Measurements from ENCODE around the gene PLCB1.

The PLCB1 gene

DNA sequence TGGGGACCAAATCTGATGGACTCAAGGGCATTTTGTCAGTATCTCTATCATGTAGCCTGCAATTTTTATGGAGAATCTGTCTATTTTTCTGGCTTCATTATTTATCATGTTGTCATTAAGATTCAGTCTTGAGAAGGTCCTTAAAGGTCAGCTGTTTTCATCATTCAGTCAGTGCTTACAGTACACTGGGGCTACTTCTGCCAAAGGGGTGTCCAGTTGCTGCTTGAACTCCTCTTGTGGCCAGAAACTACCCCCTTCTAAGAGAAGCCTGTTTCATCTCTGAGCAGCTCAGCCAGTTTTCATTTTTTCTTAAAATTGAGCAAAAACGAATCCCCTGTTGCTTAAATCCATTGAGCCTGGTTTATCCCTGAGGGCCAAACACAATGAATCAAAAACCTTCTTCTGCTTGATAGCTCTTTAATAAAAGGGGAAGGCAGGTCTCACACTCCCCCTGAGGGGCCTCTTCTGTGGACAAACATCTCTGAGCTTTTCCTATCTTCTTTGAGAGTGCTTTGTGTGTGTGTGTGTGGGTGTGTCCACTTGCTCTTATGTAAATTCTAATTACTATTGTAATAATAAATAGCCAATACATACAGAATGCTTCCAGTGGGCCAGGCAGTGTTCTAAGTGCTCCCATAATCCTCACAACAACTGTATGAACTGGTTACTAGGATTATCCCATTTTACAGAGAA is 172.2 kb downstream of the PLCB1 start:
- no peak for DNase-seq

DNA sequence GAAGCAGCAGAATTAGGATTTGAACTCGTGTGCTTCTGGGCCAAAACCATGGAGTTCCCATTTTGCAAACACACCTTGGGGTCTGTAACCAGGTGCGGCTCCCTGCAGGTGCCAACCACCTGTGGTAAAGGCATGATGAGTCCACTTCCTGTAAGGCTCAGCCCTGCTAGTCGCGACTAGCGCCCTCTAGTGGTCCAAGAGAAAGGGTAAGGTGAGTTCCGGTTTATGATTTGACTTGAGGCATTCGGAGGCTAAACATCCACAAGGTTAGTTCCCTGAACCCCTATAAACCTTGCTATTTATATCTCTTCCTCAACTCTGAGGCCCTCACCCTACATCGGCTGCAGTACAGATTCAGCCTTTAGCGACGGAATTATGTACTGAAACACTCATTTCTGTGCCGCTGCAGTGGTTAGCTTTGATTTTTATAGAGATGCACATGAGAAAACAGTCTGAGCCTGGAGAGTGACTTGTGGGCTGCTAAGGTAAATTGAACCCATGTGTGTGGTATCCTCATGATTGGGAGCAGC is 173.4 kb downstream of the PLCB1 start:
- no peak for DNase-seq

DNA sequence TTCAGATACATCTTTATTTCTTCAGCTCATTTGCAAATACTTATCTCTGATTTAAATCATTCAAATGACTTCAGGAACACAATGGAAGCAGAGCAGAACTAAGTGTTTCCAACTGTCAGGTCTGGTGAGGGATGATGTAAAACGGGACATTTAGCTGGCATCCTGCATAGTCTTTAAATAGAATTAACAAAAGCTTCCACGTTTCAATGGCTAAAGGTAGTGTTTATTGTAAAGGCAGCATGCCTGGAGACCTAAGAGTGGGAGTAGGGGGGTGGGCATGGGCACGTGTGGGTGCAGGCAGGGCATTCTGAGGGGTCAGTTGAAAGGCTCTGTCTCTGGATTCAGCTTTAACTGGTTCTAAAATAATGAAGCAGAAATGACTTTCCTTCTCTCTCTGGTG is 174.9 kb downstream of the PLCB1 start:
- no peak for DNase-seq

DNA sequence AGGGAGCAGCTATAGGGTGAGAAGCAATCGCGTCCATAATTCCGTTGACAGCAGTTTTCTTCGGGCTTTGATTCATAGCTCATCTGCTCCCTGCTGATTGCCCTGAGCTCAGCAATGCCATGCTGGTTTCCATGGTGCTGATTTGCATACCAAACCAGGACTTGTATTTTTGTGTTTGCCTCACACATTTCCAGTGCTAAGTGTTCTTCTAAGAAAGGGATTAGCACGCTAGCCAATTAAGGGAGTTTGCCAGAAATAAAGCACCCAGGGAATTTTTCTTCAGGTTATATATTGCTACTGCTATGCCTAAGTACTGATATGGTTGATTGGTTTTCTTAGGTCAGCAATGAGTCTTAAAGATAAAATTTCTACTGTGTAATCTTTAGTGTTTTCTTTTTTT is 177.6 kb downstream of the PLCB1 start:
- no peak for DNase-seq

DNA sequence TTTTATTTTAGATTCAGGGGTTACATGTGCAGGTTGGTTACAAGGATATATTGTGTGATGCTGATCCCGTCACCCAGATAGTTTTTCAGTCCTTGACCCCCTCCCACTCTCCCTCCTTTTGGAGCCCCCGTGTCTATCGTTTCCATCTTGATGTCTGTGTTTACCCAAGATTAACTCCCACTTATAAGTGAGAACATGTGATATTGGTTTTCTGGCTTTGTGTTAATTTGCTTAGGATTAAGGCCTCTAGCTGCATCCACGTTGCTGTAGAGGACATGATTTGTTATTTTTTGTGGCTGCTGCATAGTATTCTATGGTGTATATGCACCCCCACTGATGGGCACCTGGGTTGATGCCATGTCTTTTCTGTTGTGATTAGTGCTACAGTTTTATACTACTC is 178.6 kb downstream of the PLCB1 start:
- DNase-seq = no peak

DNA sequence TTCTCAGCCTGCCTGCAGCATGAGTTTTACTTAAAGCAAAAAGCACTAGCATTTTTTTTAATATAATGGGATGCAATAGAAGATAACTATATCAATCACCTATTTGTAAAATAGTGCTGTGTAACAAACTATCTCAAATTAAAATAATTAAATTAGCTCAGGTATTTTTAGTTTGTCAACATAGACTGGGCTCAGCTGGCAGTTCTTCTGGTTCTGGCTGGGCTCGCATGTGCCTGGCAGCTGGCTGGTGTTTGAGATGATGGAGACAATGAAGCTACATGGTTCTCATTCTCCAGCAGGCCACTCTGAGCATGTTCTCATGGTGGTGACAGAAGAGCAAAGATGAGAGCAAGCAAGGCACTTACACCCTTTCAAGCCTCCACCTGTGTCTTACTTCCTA is 181.0 kb downstream of the PLCB1 start:
- no peak for DNase-seq

DNA sequence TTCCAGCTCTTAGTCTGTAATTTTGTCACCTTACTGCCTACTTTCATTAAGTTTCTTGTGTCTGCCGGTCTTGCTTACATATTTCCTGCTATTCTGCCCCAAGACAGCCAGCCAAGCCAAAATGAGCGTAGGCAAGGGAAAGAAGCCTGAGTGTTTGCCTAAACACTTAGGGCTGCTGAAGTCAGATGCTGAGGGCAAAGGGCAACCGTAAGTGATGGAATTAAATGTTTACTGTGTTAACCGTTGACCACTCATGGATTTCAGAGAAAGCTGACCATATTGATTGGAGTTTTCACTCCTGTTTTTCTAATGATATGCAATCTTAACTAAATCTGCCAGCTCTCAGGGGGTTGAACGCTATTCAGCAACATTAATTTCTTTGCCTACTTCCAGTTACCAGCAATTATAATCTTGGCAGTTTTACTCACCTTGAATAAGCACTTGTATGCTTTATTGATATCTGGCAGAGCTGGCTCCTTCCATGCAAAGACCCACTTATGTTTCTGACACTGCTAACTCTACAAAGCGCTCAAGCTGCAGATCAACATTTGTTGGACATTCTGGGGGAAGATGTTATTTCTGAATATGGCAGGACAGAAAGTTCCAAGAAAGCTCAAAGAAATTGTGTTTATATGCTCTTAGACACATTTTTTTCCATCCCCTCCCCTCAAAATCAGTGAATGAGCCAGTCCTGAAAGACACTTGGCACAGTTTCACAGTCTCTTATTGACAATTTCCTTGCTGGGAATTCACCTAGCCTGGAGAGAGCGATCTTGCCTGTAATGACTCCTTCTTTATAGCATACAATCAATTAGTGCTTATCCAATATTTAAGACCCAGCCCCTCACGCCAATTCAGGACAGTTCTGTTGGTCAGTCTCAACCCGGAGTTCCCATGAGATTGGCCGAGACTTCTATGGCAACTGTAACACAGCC is 183.8 kb downstream of the PLCB1 start:
- no peak for DNase-seq

DNA sequence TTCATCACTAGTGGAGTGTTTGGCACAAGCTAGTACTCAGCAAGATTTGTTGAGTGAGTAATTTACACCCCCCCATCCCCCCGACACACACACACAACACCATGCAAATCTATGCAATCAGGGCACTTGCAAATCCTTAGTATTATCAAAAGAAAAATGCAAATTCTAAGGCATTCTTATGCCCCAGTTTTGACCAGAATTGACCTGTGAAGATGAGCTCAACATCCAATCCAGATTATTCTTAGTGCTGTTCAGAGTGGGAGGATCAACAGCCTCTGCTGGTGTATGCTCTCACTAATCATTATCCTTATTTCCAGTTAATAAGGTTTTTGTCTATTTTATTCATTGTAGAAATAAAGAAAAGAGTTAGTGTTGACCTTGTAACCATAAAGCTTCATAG is 185.4 kb downstream of the PLCB1 start:
- DNase-seq = no peak

DNA sequence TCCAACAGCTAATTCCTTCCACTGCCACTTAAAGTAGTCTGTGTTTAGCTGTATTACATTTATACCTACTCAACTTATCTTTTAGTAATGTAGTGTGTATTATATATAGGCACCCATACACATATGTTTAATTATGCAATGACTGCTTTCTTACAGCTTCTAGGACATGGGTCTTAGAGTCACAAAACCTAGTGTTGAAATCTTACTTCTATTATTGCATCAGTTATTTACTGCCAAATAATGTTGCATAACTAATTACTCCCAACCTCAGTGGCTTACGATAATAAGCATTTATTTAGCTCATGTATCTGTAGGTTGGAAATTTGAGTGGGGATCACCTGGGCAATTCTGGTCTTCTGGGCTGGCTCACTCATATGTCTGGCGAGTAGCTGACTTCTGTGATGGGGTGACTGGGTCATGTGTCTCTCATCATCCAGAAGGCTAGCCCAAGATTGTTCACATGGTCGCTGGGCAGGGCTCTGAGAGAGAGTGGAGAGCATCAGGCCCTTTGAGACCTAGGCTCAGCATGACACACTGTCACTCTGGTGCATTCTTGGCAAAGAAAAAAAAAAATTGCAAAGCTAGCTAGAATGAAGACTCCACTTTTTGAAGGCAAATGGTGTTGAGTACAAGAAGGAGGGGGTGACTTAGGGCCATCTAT is 187.0 kb downstream of the PLCB1 start:
- no peak for DNase-seq

DNA sequence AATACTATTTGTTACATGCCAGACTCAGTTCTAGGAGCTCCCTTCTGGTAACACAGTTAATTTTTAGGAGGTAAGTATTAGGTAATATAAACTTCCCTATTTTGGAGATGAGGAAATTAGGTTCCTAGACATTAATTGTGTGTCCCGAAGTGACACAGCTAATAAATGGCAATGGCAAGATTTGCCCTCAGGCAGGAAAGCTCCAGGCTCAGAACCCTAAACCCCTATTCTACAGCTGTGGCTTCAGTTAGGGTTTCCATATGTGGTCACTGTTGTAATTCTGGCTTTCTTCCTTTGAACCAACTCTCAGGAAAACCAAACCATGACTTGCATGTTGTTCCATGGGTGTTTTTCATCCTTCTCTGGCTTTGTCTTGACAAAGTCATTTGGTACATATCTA is 188.2 kb downstream of the PLCB1 start:
- DNase-seq = no peak

DNA sequence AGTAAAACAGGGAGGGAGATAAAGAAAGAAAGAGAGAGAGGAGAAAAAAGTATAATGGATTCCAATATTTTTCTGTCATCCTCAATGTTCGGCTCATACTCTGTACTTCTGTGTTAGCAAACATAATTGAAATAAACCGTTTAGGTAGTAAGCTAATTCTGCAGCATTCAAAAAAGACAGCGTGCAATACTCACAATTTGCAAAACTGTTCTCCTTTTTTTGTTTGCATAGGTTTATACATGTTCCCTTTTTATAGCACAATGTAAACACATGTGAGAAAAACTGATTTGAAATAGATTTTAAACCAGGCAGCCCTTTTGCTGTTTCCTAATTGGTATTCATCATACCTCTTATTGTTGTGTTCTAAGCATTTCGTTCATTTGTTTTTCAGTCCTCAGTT is 188.9 kb downstream of the PLCB1 start:
- no peak for DNase-seq

DNA sequence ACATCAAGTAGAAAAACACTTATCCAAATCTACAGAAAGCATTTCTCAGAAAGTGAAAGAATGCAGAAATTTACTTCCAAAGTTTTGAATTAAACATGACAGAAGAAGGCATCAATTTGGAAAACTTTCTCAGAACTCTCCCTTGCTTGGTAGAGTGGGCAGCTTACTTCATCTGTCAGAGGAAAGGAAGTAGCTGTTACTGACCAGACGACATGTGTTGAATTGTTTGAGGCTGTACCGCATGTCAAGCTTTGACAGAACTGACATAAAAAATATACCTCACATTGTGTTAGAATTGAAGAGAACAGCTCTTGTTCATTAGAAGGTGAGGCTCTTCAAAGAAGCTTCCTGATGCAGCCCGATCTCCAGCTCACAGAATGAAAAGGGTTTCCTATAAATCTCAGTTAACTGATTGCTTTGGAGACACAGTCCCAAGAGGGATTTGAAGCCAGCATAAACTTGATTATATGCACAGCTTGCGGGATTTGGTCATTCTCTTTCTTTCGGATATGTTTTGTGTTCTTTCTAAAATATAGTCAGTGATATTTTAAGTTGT is 190.7 kb downstream of the PLCB1 start:
- no peak for DNase-seq

DNA sequence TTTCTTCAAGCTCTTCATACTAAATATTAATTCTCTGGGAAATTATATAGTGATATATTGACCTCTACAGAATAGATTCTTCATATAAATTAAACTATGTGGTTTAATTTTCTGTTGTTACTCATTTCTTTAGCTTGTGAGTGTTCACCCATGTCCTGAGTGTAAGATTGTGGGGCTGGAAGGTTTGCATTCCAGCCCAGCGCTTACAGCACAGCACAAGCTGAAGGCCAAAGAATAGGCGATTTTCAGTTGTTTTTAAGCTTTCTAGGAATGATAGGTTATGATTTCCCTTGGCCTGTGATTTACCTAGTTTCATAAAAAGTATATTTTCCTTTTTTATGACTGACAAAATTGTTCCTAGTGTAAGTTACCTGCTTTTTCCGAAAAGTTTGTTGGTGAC is 194.1 kb downstream of the PLCB1 start:
- DNase-seq = no peak

DNA sequence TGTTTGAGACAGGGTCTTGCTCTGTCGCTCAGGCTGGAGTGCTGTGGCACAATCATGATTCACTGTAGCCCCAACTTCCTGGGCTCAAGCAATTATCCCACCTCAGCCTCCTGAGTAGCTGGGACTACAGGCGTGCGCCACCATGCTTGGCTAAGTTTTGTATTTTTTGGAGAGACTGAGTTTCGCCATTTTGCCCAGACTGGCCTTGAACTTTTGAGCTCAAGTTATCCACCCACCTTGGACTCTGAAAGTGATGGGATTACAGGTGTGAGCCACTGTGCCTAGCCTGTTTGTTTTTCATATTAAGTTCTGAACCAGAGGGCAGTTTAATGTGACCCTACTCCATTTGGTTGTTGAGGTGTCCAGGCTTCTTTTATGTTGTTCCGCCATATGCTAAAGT is 194.8 kb downstream of the PLCB1 start:
- DNase-seq = no peak

DNA sequence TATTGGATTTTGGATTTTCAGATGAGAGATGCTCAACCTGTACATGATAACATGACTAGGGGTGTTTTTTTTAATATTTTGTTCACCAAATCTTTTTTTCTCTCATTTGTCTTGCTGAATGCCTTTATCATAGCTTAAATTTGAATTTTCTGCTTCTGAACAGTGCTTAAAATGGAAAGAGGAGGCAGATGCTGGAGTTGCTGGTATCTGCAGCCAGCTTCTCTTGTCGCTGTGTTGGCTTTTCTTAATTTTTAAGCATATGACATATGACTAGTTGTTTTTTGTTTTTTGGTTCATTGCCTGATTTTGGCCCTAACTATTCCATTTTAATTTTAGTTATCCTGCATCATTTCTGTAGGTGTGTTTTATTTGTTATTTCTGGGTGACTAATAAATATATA is 196.1 kb downstream of the PLCB1 start:
- DNase-seq = no peak

DNA sequence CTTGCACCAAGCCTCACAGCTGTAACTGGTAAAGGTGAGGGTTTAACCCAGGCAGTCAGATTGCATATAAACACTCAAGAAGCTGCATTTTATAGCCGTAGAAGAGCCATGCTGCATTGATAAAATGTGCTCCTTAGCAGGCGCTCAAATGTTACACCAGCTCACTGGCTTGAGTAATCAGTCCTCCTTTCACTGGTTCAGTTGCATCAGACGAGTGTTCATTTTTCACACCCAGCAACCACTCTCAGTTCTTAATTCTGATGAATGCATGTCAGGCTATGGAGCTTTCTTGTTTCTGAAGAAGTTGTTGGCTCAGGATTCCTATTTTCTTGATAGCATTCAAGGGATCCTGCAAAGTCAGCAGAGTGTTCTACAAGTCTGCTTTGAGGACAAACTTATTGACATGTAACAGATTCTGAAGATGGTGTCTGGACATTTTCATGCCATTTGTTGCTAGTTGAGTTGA is 198.3 kb downstream of the PLCB1 start:
- DNase-seq = no peak

DNA sequence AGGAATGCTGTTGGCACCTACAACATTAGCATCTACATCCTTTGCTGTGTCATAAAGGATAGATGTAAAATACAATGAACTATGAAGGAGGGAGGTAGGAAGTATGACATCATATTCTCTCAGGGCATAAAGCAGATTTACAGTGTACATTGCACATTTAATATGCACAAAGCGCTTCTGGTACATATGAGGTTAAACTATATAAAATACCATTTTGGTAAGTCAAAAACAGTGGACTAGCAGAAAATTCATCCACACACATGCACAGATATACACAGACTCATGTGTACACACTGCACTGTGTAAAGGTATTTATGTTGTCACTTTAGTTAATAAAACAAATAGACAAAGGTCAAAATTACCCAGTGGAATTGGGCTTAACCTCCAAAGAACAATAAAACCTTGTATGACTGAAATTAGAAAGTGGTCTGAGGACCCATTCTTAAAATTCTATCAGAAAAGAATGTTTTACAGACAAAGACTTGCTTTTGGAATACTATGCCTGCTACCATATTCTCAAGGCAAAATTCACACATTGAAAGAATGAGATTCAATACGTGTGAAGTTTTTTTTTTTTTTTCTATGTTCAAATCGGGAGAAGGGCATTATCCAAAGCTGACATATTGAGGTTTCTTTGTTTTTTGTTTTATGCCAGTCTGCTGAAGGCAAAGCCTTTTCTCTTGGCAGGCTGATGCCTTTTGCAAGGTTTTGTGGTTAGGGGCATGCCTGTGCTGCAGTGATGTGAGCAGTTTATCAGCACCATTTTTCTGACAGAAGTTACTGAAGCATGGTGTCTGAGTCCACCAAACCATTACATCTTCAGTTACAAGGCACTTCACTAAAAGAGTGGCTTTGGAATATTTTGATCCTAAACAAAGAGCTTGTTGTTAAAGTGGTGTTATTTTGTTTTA is 199.0 kb downstream of the PLCB1 start:
- DNase-seq = no peak

DNA sequence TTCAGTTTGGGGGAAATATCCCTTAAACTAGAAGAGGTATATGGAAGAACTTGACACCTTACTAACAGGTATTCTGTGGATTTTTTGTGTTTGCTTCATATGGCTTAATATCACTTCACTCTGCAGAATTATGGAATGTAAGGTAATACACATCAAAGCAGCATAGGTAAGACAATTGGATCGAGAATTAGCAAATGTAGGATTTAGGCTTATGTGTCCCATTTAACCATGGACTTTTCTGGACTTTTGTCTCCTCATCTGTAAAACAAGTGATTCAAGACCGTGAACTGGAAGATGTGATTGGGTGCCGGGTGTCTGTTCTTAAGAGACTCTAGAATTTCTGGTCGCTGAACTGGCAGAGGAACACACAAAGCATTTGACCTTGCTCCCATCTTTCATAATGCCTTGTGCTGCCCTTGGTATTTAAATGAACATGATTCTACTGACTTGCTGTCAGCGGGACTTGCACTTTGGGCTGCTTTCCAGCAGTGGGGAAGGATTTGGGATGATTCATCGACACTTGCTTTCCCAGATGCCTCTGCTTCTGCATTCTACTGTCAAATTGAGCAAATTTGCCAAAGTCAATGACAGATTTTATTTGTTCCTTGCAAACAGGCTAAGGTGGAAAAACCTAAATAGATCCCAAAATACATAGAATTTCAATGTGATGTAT is 199.8 kb downstream of the PLCB1 start:
- DNase-seq = no peak

DNA sequence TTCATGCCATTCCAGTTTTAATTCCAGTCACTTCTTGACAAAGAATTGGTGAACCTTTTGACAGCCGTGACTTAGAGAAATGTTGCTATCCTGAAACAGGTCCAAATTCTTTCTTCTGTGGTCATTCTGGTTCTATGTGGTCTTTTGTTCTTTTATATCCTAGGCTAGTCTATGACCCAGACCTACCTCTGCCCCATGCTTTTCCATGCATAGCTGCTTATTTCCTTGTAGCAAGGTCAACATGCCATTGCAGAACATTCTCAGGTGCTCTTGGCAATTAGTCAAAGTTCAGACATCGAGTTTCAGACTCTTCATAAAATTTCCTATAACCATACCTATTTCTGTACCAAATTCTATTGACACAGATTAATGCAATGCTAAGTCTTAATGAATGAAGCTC is 202.6 kb downstream of the PLCB1 start:
- DNase-seq = no peak

DNA sequence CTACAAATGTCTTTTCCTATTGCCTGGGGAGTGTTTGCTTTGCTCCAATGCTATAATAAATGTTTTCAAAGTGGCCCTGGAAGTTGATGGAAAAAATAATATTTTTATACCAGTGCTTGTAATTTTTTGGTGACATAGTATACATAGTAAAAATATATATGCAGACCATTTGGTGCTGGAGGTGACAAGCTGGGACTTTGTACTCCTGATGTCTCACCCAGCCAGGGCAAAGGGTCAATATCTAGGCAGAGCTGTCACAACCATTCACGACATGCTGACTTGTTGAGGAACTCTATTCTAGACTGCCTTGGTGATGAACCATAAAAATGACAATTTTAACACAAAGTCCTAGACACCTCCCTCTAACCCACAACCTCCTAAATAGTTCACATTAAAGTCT is 203.0 kb downstream of the PLCB1 start:
- DNase-seq = no peak

DNA sequence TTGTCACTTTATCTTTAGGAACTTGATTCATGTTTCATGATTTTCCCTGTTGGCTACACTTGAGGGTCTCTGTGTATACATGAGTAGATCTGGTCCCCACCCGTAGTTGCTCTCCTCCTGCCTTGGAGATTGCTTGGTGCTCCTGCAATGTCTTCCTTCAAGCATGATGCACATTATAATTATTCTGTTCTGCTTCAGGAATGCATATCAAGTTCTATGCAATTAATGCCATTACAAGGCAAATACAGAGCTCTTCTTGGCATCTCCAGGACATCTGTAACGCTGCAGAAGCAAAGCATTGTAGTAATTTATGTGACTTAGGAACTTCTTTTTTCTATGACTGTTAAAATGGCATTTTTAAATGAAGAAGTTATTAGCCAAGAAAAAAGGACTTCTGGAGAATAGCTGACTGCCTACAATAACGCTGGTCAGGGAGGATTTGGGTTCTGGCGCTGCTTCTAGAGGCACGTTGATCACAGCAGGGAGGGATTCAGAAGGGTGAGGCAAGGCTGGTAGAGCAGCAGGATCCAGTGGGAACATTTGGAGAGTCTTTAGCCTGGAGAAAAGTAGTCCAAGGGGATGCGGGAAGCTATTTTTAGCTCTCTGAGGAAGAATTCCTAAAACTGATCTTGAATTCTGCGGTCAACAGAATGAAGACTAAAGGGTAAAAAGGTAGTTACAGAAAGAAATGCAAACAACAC is 203.6 kb downstream of the PLCB1 start:
- no peak for DNase-seq

Data from GOT3 (cell line).